NCI-H510A treated with DMSO at 0.1 percent for 48 hours (cell line): ENCODE data around the gene TESMIN.

ENCODE experiments used
- DNase-seq: peaks from one replicate; lab custom pipeline; 2025; lab: John Stamatoyannopoulos, UW

TESMIN gene

DNA sequence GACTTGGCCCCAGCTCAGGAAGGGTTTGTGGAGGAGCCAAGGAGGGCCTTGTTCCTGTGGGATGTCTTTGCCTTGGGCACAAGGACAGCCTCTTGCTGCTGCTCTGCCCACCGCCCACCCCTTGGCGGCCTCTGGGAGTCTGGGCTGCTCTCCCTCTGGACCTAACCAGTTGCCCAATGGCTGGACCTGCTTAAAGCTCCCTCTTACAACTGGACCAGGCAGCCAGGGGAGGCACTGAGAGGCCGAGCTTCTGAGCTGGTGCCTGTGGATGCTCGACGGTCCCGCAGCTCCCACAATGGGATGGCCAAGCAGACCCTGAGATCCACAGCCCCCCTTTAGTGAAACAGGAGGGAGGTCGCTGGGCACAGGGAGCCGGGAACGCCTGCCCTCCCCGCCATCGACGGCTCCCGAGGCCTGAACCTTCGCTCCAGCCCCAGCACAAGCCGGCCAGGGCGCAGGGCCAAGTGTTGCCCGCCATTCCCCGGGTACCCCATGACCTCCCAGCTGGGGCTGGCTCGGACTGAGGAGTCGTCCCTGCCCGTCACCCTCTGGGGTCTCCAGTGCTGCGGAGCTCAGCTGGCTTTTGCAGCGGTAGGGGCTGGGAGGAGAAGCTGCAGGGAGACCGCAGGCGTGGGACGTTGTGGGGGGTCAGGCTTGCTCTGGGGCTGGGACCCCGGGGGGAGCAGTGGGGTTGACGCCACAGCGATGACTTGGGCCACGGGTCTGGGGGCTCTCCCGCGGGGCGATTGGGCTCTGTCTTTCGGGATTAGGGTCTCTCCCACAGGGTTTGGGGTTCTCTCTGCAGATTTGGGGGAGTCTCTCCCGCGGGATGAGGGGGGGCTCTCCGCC lies 67.6 kb downstream of the TESMIN start:
- no peak for DNase-seq

DNA sequence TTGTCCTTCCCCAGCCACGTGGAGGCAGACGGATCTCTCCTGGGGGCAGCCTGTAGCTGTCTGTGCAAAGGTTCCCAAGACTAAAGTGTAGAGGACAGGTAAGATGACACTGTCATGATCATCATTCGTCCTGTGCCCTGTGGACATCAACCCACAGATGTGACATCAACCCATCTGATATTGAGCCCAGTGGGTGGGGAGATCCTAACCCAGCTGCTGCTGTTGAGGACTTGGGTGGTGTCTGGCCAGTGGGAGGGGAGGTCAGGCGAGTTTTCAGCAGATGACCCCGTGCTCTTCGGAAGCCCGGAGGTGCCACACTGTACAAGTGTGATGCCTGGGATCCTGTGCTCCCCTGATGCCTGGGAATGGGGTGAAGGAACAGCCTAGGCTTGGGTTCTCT lies 68.2 kb downstream of the TESMIN start:
- DNase-seq, result no peak

DNA sequence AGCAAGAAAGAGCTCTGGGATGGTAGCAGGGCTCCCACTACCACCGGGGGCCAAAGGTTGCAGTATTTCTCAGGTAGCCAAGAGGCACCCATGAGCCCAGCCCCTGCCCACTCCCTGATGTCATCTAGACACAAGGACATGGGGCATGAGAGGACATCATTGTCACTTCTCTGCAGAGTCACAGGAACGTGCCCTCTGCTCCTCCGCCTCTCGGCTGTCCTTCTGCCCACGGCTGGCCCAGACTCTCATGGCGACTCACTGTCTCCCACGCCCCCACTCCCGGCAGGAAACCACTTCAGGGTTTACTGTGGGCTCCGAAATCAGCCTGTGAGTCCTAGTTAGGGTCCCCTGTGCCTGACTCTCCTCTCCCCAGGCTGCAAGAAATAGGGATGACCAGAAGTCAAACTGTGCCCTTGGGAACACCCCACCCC lies 68.8 kb downstream of the TESMIN start:
- DNase-seq, result no peak

DNA sequence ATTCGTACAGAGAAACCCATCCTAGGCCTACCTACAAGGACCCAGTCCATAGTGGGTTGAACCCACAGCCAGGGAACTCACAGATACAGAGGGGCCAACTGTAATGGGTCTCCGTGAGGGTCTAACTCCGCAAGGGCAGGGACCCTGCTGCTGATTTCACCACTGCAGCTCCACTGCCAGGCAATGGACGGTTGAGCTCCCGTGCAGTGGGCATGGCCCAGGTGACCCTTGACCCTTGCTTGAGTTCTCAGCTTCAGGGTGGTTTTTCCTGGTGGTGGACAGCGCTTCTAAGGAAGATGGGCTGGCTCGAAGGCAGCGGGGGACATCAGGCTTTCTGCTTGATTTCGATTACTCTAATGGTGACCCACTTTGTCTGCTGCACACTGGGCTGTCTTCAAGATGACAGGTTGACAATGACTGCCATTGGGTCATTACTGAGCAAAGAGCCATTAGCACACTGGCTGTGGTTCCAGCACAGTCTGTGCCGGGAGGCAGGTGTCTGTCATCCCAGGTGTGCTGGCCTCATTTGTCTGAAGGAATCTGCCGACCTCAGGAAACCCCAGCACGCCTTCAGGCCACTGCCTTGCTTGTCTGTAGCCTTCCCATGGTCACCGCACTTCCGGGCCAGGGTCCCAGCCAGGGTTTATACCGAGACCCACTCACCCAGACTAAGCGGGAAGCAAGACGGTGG lies 70.6 kb downstream of the TESMIN start:
- DNase-seq, result no peak

DNA sequence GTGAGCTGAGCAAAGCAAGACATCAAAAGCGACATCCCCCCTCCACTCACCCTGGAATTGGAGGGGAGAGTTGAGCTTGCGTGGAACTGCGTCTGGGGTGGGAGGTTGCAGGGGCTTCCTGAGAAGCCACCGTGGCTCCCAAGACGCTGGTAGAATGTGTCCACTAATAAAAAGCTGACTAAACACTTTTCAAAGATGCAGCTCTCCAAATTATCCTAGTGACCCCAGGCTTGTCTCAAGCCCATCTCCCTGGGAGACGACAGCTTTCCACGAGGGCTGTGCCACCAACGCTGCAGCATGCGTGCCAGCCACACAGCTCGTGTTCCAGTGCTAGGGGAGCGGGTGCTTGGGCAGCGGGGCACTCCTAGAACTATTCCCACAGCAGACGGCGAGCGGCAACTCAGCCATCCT lies 73.3 kb downstream of the TESMIN start:
- DNase-seq, result no peak

DNA sequence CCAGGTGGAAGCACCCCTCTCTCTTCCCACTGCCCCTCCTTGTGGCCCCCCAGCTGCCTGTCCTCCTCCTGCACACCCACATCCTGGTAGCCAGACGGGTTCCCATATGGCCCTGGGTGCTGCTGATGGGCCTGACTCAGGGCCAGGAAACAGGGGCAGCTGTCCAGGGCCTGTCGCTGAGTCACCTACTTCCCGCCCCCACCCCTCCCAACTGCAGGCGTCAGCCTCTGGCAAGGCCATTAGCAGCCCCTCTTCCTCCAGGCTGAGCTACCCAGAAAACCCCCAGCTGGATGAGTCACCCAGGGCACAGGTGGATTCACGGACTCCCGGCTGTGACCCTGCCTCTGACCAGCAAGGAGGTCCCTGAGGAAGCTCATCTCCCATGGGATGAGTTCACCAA lies 73.9 kb downstream of the TESMIN start:
- no peak for DNase-seq

DNA sequence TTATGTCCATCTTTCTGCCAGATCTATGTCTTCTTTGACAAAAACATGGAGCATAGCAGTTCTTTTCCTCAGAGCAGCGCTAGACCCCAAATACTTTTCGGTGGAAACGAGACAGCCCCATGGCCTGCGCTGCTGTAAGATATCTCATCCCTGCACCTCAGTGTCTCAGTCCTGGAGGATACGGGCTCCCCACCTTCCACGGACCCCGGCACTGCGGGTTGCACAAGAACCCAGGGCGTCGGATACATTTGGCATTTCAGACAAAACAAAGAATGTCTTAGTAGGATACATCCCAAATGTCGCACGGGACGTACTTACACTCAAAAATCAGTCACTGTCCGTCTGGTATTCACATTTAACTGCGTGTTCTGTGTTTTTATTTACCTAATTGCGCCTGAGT lies 76.9 kb downstream of the TESMIN start:
- DNase-seq, result no peak

DNA sequence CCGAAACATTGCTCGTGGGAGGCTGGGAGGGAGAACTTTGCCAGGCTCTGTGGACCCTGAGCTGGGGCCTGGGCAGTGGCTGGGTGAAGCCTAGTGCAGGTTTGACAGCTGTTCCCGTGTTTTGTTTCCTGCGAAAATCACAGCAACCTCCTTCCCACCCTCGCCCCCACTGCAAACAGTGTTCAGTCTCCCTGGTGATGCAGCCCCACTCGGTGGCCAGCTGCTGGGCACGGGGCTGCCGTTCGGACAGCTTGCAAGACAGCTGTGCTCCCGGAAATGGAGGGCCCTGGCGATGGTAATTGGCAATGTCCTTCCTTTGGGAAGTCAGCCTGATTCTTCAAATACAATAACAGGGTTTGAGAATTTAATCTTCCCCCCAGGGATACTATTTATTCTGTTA lies 77.3 kb downstream of the TESMIN start:
- DNase-seq, result no peak

DNA sequence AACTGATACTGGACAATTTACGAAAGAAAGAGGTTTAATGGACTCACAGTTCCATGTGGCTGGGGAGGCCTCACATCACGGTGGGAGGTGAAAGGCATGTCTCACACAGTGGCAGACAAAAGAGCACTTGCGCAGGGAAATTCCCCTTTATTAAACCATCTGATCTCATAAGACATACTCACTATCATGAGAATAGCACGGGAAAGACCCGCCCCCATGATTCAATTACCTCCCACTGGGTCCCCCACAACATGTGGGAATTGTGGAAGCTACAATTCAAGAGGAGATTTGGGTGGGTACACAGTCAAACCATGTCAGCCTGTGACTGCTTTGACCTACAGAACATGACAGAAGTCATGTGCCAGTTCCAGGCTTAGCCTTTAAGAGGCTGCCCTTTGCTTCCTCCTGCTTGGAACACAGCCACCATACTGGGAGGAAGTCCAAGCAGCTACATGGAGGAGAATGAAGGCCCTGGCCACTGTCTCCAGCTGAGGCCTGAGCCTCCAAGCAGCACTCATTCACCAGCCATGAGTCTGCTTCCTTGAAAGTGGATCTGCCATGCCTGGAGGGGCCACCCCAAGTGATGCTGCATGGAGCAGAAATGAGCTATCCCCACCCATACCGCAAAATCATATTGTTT lies 77.9 kb downstream of the TESMIN start:
- no peak for DNase-seq

DNA sequence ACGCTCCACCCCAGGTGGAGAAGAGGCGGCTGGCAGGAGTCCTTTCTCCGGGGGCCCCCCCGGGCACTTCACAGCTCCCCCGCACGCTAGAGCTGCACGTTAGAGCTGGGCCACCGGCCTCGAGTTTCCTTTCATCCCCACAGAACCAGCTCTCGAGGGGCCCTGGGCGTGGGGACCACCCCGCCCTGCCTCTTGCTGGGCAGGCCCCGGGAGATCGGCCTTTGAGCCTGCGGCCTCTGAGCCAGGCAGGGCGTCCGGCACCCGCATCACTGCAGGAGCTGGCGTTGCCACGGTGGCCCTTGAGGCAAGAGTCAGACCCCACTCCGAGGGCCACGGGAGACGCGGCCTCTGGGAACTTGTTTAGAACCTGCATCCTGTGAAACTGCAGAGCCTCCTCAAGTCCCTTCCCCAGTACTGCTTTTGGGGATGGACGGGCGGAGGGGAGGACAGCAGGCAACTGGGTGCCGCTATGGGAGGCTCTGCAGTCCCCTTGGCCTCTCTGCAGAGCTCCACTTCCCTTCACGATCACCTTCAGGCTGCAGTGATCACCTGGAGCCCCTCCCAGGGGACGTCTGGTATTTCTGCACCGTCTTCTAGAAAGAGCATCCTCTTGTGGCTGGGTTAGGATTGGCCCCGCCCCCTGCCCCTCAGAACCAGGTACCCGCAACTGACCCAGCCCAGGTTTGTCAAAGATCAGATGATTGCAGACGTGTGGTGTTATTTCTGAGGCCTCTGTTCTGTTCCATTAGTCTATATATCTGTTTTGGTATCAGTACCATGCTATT lies 80.9 kb downstream of the TESMIN start:
- no peak for DNase-seq

DNA sequence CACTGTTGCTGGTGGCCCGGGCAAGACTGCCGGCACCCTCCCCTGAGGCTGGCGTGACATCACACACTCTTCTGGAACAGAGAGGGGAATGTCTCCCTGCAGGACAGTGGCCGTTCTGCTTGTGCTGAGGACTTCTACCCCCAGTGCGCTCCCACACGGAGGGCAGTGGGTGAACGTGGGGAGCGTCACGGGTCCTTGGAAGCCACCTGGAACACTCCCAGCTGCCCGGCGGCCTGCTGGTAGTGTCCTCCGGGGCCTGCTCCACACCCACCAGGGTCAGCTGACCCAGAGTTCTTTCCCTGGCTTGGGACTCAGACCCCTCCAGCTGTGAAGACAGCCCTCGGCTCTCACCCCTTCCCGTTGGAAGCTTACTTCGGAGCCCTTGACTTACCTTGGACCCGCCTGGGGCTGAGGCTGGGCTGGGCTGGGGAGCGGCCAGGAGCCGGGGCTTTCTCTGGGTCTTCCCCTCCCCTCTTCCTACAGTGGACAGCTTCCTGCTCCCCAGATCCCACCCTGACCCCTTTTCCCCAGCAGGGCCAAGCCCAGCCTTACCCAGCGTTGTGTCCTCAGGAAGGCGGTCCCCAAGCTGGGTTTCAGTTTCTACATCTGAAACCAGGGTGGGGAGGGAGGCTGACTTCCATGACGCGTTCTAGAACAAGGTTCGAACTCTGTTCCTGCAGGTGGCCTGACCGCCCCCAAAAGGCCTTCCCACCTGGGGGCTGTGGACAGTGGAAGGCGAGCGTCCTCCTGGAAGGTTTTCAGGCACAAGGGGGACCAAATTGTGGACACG lies 81.8 kb downstream of the TESMIN start:
- DNase-seq, result no peak

DNA sequence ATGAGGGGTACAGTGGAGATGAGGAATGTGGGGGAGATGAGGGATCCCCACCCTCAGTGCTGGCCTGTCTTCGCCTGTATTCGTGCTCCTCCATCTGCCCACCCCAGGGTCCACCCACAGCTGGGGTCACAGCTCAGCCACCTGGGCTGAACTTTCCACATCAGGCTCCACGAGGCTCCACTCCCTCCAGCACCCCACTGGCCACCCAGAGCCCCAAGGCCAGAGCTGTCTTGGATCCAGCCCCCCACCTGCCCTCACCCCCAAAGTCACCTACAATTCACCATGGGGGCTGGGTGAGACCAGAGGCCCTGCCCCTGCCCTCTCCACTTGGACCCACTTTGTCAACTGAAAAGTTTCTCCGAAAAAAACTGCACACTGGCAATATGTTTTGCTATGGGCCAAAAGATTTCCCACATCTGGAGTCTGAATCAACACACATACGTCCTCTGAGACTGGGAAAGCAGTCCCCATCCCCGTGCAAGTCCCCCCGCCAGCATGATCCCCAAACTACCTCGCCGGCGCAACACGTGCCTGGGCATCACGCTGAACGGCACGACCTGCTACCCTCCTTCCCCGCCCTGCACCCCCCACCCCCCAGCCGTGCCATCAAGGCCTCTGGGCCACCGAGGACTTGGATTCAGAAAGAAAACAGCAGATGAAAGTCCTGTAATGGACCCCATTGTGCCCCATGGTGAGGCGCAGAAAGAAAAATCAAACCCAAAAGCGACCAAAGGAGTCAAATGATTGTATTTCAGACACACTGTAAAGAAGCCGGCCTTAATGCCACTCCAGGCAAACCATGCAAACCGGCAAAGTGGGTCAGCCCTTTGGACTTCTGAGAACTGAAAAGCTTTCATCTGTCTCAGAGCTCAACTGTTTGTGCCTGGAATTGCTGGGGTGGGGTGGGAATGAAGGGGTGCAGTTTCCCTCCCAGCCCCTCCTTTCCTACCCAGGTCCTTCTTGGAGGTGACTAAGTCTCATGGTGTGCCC lies 83.5 kb downstream of the TESMIN start:
- no peak for DNase-seq

DNA sequence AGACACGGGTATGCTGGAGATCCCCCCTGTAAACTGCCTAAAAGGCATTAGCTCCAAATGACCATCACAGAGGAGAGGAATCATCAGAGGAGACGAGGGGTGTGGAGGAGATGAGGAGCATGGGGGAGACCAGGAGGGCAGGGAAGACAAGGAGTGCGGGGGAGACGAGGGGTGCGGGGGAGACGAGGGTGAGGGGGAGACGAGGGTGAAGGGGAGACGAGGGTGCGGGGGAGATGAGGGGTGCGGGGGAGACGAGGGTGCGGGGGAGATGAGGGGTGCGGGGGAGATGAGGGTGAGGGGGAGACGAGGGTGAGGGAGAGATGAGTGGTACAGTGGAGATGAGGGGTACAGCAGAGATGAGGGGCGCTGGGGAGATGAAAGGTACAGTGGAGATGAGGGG lies 84.5 kb downstream of the TESMIN start:
- no peak for DNase-seq

DNA sequence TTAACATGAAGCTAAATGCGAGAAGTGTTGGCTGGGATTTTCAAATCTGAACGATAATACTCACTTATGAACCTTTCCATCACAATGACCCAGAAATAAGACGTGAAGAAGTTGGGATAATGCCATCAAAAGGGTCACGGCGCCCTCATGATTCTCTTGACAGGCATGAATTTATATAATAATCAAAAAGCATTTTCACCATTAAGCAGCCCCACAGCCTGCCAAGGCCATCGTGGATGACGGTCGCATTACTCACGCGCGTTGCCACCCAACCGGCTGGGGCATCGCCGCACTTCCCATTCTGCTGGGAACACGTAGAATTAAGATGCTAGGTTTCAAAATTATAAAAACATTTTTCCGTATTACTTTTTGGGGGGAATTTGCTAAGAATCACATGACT lies 85.9 kb downstream of the TESMIN start:
- DNase-seq, result no peak

DNA sequence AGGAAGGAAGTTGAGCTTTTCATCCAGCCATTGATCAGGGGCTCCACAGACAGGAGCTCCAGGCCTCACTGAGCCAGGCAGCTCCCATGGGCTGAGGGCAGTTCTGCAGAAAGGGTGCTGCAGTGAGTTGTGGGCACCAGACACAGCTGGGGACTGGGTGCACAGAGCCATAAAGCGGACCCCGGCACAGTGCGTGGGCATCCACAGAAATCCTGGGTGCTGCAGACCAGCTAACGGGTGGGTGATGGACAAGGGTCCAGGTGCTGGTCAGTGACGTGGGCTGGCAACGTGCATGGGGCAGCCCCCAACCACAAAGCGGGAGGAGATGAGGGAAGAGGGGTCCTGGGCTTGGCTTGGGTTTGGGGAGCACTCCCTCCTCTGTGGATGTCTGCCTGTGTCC lies 86.4 kb downstream of the TESMIN start:
- DNase-seq, result no peak

DNA sequence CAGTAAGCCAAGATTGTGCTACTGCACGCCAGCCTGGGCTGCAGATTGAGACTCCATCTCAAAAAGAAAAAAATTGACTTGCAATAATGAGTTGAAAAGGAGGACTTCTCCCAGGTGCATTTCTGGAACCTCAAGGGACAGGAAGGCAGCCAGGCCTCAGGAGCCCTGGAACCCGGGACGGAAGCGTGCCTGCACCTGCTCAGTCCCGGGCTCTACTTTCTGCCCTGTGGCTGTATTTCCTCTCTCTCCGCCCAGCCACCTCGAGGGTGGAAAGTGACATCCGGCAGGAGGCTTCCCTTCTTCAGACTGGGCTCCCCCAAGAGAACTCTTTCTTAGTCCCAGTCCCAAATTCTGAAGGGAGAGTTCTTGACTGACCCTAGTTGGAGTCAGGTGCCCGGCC lies 87.2 kb downstream of the TESMIN start:
- no peak for DNase-seq

DNA sequence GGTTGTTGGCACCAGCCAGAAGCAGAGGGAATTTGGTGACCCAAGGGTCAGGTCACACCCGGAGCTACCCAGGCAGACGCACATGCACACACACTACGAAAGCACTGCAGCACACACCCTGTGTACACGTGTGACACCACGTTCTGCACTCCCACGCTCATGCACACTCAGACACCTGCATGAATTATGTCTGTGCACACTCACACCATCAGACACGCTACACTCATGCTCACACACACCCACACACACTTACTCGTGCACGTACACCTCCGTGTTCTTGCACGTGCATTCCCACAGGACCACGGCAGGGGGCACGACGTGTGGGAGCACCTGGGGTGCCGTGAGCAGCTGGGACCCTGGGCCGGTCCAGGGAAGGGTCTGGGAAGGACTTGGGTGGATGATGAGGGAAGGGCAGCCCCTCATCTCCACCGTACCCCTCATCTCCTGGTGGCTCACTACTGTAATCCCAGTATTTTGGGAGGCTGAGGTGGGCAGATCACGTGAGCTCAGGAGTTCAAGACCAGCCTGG lies 87.8 kb downstream of the TESMIN start:
- no peak for DNase-seq

DNA sequence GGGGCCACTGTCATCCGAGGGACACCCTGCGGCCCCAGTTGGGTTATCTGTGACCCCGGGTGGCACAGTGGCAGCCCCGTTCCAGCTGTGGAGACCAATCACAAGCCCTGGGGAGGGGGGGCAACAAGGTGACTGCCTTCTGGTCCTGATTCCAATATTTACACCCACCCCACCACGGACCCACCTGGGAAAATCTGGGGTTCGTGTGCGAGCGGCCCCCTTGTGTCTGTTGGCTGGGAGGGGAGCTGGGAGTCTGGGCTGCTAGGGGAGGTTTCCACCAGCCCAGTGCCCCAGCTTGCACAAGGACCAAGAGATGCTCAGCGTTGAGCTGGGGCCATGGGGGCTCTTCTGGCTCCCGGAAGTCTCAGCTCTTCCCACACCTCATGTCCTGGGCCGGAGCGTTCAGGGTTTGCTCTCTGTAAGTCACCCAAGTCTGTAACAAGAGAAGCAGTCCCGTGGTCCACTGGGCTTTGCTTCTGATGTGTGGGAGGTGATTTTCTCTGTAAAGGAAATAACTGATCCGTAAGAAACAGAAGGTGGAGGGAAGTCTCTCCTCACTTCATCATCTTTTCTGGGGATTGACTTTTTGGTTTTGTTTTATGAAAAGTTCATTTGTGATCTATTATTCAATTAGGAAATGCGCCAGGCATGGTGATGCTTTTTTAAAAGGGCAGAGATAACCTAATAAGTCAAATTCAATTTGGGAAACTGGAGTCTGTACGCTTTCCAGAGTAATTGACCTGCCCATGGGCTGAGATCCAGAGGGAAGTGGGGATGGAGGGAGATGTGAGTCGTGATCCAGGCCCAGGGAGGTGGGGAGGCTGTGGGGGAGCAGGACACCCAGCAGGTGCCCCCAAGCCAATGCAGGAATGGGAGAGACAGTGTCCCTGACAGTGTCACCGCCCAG lies 89.4 kb downstream of the TESMIN start:
- no peak for DNase-seq

DNA sequence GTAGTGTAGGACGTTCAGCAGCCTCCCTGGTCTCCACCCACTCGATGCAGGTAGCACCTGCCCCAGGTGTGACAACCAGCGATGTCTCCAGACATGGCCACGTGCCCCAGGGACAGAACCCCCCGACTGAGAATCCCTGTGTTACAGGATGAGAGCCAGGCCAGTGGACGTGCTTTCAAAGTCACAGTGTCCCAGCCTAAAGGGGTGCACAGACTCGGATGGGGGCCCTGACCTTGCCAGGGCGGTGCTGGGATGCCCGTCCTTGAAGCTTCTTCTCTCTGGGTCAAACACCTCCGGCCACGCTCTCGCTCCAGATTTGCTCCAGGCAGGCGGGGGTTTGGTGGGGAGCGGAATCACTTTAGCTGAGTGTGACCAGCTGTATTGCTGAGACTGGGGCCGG lies 90.3 kb downstream of the TESMIN start:
- no peak for DNase-seq
